Panc1 (cell line): Measurements from ENCODE around the gene SUPT3H.

Experiments
- POLR2AphosphoS5 ChIP-seq: IDR thresholded peaks from 2 replicates; pipeline ENCODE4 v1.6.1; 2012; ENCODE audit warnings: mild to moderate bottlenecking, low read depth, low read length, moderate library complexity
- SIN3A ChIP-seq: IDR thresholded peaks from 2 replicates; pipeline ENCODE4 v1.6.1; 2012; ENCODE audit warnings: low read depth, mild to moderate bottlenecking, low read length, moderate library complexity, borderline replicate concordance; ENCODE audit not compliant: insufficient read depth
- TF ChIP-seq, protein P1 (sequence below): fragments of 450-650 bp; IDR thresholded peaks from 2 replicates; pipeline ENCODE4 v1.5.1; 2017; ENCODE audit warnings: mild to moderate bottlenecking
- TF ChIP-seq, protein P2 (sequence below), 2 experiments: IDR thresholded peaks; 2 replicates each; pipeline ENCODE4 v1.6.1; 2011 to 2012; ENCODE audit warnings: low read depth in 2 of 2, control low read depth in 1 of 2, low read length in 1 of 2, mild to moderate bottlenecking in 1 of 2, moderate library complexity in 1 of 2; ENCODE audit not compliant: insufficient read depth in 1 of 2

DNA sequence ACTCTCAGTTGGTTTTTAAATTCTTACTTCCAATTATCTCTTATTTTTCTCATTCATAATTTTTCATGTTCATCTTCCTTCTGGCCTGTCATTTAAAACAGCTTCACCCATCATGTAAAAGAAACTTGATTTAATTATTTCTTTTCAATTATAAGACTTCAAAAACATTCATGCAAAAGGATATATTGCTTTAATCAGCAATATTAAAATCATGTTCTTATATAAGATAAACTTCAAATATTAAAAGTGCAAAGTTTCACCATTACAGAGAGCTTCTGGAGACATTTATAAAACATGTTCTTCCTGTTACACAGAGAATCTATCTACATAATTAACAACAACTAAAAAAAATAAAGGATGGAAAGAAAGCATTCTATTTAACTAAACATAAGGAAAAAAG, 446.3 kb downstream of the SUPT3H start:
- TF ChIP-seq, protein P1, sequence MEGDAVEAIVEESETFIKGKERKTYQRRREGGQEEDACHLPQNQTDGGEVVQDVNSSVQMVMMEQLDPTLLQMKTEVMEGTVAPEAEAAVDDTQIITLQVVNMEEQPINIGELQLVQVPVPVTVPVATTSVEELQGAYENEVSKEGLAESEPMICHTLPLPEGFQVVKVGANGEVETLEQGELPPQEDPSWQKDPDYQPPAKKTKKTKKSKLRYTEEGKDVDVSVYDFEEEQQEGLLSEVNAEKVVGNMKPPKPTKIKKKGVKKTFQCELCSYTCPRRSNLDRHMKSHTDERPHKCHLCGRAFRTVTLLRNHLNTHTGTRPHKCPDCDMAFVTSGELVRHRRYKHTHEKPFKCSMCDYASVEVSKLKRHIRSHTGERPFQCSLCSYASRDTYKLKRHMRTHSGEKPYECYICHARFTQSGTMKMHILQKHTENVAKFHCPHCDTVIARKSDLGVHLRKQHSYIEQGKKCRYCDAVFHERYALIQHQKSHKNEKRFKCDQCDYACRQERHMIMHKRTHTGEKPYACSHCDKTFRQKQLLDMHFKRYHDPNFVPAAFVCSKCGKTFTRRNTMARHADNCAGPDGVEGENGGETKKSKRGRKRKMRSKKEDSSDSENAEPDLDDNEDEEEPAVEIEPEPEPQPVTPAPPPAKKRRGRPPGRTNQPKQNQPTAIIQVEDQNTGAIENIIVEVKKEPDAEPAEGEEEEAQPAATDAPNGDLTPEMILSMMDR = no peak
- TF ChIP-seq SIN3A (no peak), POLR2AphosphoS5 (no peak)
- TF ChIP-seq, protein P2, sequence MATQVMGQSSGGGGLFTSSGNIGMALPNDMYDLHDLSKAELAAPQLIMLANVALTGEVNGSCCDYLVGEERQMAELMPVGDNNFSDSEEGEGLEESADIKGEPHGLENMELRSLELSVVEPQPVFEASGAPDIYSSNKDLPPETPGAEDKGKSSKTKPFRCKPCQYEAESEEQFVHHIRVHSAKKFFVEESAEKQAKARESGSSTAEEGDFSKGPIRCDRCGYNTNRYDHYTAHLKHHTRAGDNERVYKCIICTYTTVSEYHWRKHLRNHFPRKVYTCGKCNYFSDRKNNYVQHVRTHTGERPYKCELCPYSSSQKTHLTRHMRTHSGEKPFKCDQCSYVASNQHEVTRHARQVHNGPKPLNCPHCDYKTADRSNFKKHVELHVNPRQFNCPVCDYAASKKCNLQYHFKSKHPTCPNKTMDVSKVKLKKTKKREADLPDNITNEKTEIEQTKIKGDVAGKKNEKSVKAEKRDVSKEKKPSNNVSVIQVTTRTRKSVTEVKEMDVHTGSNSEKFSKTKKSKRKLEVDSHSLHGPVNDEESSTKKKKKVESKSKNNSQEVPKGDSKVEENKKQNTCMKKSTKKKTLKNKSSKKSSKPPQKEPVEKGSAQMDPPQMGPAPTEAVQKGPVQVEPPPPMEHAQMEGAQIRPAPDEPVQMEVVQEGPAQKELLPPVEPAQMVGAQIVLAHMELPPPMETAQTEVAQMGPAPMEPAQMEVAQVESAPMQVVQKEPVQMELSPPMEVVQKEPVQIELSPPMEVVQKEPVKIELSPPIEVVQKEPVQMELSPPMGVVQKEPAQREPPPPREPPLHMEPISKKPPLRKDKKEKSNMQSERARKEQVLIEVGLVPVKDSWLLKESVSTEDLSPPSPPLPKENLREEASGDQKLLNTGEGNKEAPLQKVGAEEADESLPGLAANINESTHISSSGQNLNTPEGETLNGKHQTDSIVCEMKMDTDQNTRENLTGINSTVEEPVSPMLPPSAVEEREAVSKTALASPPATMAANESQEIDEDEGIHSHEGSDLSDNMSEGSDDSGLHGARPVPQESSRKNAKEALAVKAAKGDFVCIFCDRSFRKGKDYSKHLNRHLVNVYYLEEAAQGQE (IDR thresholded peaks at IDR 0.05; ENCODE audit: insufficient read depth in 1 of 2, low read depth in 2 of 2, low read length in 1 of 2) = no peak
